ENCODE data around the gene NPFF. TPM values are rescaled to one million over a fixed set of nuclear protein-coding genes. Genes with fewer than 3 reads are reported as not detected.

The NPFF gene
- total and polyA plus RNA-seq, 2 of the 13 experiments (the other 11 are each of a cell fraction or from before 2014, with no cell fraction given): not detected

DNA sequence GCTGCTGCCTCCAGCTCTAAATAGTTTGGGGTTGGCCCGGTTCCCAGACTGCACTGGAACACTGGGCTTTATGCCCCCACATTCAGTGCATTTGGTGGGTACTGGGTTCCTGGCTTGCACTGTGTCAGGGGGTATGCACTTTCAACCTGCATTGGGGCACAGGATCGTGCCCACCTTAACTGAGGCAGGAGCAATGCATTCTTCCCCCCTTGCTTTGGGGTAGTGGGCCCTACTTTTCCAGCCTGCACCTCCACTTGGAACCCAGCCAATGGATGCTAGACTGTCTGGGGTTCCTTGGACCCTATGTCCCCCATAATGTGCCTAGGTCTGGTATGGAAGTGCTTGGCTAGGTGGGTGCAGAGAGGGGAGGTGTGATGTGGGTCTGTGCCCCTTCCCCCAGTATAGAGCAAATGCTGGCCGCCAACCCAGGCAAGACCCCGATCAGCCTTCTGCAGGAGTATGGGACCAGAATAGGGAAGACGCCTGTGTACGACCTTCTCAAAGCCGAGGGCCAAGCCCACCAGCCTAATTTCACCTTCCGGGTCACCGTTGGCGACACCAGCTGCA, 5.6 kb downstream of the NPFF start (continued):
- TF ChIP-seq ZNF468 (CRISPR knock-in tag; IDR thresholded peaks at IDR 0.05): 0 out of 2 replicates have a peak, but pooled peaks have one; percentile 61
- TF ChIP-seq, protein P1, sequence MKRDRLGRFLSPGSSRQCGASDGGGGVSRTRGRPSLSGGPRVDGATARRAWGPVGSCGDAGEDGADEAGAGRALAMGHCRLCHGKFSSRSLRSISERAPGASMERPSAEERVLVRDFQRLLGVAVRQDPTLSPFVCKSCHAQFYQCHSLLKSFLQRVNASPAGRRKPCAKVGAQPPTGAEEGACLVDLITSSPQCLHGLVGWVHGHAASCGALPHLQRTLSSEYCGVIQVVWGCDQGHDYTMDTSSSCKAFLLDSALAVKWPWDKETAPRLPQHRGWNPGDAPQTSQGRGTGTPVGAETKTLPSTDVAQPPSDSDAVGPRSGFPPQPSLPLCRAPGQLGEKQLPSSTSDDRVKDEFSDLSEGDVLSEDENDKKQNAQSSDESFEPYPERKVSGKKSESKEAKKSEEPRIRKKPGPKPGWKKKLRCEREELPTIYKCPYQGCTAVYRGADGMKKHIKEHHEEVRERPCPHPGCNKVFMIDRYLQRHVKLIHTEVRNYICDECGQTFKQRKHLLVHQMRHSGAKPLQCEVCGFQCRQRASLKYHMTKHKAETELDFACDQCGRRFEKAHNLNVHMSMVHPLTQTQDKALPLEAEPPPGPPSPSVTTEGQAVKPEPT (CRISPR knock-in tag; IDR thresholded peaks at IDR 0.05; ENCODE audit: low read depth): no peak
- TF ChIP-seq ZNF251 (CRISPR knock-in tag; IDR thresholded peaks at IDR 0.05): no peak
- TF ChIP-seq ZBTB20 (CRISPR knock-in tag; IDR thresholded peaks at IDR 0.05; ENCODE audit: borderline replicate concordance, low read depth): no peak
- TF ChIP-seq SP1 (IDR thresholded peaks at IDR 0.05): no peak
- TF ChIP-seq SP1 (CRISPR knock-in tag; IDR thresholded peaks at IDR 0.05): no peak
- TF ChIP-seq MXD1 (CRISPR knock-in tag; IDR thresholded peaks at IDR 0.05): no peak
- no peak for TF ChIP-seq PRPF4 (IDR thresholded peaks at IDR 0.05; ENCODE audit: low read depth, low read length, poor library complexity, severe bottlenecking)
- TF ChIP-seq, protein P2, sequence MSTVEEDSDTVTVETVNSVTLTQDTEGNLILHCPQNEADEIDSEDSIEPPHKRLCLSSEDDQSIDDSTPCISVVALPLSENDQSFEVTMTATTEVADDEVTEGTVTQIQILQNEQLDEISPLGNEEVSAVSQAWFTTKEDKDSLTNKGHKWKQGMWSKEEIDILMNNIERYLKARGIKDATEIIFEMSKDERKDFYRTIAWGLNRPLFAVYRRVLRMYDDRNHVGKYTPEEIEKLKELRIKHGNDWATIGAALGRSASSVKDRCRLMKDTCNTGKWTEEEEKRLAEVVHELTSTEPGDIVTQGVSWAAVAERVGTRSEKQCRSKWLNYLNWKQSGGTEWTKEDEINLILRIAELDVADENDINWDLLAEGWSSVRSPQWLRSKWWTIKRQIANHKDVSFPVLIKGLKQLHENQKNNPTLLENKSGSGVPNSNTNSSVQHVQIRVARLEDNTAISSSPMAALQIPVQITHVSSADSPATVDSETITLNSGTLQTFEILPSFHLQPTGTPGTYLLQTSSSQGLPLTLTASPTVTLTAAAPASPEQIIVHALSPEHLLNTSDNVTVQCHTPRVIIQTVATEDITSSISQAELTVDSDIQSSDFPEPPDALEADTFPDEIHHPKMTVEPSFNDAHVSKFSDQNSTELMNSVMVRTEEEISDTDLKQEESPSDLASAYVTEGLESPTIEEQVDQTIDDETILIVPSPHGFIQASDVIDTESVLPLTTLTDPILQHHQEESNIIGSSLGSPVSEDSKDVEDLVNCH (CRISPR knock-in tag; IDR thresholded peaks at IDR 0.05): 0 out of 2 replicates have a peak, but pooled peaks have one; percentile 29
- TF ChIP-seq ZBTB8A (CRISPR knock-in tag; IDR thresholded peaks at IDR 0.05; ENCODE audit: borderline replicate concordance, low read depth): no peak
- no peak for TF ChIP-seq KLF13 (CRISPR knock-in tag; IDR thresholded peaks at IDR 0.05)
- 0 out of 2 replicates have a peak, but pooled peaks have one; percentile 1 for TF ChIP-seq ZBTB42 (CRISPR knock-in tag; IDR thresholded peaks at IDR 0.05)
- no peak for TF ChIP-seq ZFAT (CRISPR knock-in tag; conservative IDR thresholded peaks at IDR 0.05)
- no peak; the same call in 1 of the 2 replicates for TF ChIP-seq ZBTB7A (CRISPR knock-in tag; IDR thresholded peaks at IDR 0.05)
- no peak; the same call in 1 of the 2 replicates for TF ChIP-seq GLI4 (CRISPR knock-in tag; IDR thresholded peaks at IDR 0.05; ENCODE audit: borderline replicate concordance)
- TF ChIP-seq, protein P3, sequence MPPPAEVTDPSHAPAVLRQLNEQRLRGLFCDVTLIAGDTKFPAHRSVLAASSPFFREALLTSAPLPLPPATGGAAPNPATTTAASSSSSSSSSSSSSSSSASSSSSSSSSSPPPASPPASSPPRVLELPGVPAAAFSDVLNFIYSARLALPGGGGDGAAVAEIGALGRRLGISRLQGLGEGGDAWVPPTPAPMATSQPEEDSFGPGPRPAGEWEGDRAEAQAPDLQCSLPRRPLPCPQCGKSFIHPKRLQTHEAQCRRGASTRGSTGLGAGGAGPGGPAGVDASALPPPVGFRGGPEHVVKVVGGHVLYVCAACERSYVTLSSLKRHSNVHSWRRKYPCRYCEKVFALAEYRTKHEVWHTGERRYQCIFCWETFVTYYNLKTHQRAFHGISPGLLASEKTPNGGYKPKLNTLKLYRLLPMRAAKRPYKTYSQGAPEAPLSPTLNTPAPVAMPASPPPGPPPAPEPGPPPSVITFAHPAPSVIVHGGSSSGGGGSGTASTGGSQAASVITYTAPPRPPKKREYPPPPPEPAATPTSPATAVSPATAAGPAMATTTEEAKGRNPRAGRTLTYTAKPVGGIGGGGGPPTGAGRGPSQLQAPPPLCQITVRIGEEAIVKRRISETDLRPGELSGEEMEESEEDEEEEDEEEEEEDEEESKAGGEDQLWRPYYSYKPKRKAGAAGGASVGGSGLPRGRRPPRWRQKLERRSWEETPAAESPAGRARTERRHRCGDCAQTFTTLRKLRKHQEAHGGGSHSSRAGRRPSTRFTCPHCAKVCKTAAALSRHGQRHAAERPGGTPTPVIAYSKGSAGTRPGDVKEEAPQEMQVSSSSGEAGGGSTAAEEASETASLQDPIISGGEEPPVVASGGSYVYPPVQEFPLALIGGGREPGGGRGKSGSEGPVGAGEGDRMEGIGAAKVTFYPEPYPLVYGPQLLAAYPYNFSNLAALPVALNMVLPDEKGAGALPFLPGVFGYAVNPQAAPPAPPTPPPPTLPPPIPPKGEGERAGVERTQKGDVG (CRISPR knock-in tag; IDR thresholded peaks at IDR 0.05; ENCODE audit: borderline replicate concordance): no peak
- no peak for TF ChIP-seq HDAC6 (IDR thresholded peaks at IDR 0.05; ENCODE audit: low read depth, low read length)
- TF ChIP-seq ZNF576 (CRISPR knock-in tag; IDR thresholded peaks at IDR 0.05): 0 out of 2 replicates have a peak, but pooled peaks have one; percentile 27
- TF ChIP-seq ZNF10 (CRISPR knock-in tag; IDR thresholded peaks at IDR 0.05; ENCODE audit: borderline replicate concordance, low read depth): no peak
- TF ChIP-seq ZSCAN25 (CRISPR knock-in tag; IDR thresholded peaks at IDR 0.05): no peak
- TF ChIP-seq SAFB2 (CRISPR knock-in tag; IDR thresholded peaks at IDR 0.05; ENCODE audit: borderline replicate concordance, low read depth): no peak
- peak; percentile 1; the same call in 1 of the 2 replicates for TF ChIP-seq HNRNPL (IDR thresholded peaks at IDR 0.05; ENCODE audit: low read depth, low read length)
